SU-DHL-6 (cell line): ENCODE data around the gene ZFAND6.

Experiments used
- H2AFZ ChIP-seq: fragments of 200-600 bp; sonication (generic); 2 replicates; pipeline ENCODE4 v1.6.1; 2014; ENCODE audit warnings: low read depth, mild to moderate bottlenecking, moderate library complexity, mixed read lengths, antibody characterized with exemption, low read length; ENCODE audit not compliant: severe bottlenecking
- H3F3A ChIP-seq: fragments of 200-600 bp; shearing (Covaris generic); 2 replicates; pipeline ENCODE4 v1.6.0; 2016; ENCODE audit warnings: antibody characterized with exemption, mild to moderate bottlenecking; ENCODE audit not compliant: insufficient read depth
- H3K27ac ChIP-seq: fragments of 200-600 bp; sonication (generic); 2 replicates; pipeline ENCODE4 v1.5.1; 2016; ENCODE audit warnings: low read depth, mild to moderate bottlenecking, low read length, moderate library complexity, mixed read lengths
- H3K27me3 ChIP-seq: fragments of 200-600 bp; sonication (generic), shearing (Covaris generic); 2 replicates; pipeline ENCODE4 v1.6.0; 2014; ENCODE audit warnings: mild to moderate bottlenecking, low read length
- H3K36me3 ChIP-seq: fragments of 200-600 bp; sonication (generic); 2 replicates; pipeline ENCODE4 v1.6.1; 2014; ENCODE audit warnings: mild to moderate bottlenecking, low read length, mixed read lengths
- H3K4me2 ChIP-seq: fragments of 300-600, 200-600 bp; shearing (Covaris generic), sonication (generic); 2 replicates; pipeline ENCODE4 v1.6.0; 2014; ENCODE audit warnings: low read length, low read depth, mild to moderate bottlenecking; ENCODE audit not compliant: poor library complexity, severe bottlenecking
- H3K4me3 ChIP-seq: fragments of 200-600 bp; sonication (generic); 2 replicates; pipeline ENCODE4 v1.5.1; 2014; ENCODE audit warnings: antibody characterized with exemption, low read length, mild to moderate bottlenecking, mixed read lengths; ENCODE audit not compliant: insufficient read depth, poor library complexity, severe bottlenecking
- H3K79me2 ChIP-seq: fragments of 200-600 bp; sonication (generic); 2 replicates; pipeline ENCODE4 v1.6.1; 2014; ENCODE audit warnings: mild to moderate bottlenecking, low read length, moderate library complexity; ENCODE audit not compliant: insufficient read depth
- H3K9ac ChIP-seq: fragments of 200-600 bp; sonication (generic); 2 replicates; pipeline ENCODE4 v1.7.0; 2014; ENCODE audit warnings: mild to moderate bottlenecking, low read length
- H3K9me2 ChIP-seq: fragments of 200-600 bp; sonication (generic); replicated peaks from 2 replicates; pipeline ENCODE4 v1.6.1; 2014; ENCODE audit warnings: low read length; ENCODE audit not compliant: insufficient read depth
- H3K9me3 ChIP-seq: fragments of 200-600 bp; sonication (generic); 2 replicates; pipeline ENCODE4 v1.6.1; 2014; ENCODE audit warnings: low read length, mixed read lengths; ENCODE audit not compliant: insufficient read depth
- H4K20me1 ChIP-seq: fragments of 200-600 bp; sonication (generic); 2 replicates; pipeline ENCODE4 v1.6.1; 2014; ENCODE audit warnings: low read depth, mild to moderate bottlenecking, antibody characterized with exemption, low read length, moderate library complexity, mixed read lengths
- CTCF ChIP-seq: fragments of 200-600 bp; sonication (generic); IDR thresholded peaks from one replicate; pipeline ENCODE4 v1.5.1; 2017; ENCODE audit warnings: antibody characterized with exemption, mild to moderate bottlenecking, low read length, moderate library complexity; ENCODE audit not compliant: insufficient read depth, poor library complexity, severe bottlenecking
- EZH2phosphoT487 ChIP-seq: fragments of 200-600 bp; sonication (generic), shearing (Covaris generic); conservative IDR thresholded peaks from 2 replicates; pipeline ENCODE4 v1.6.1; 2018; ENCODE audit warnings: mild to moderate bottlenecking, antibody characterized with exemption, low read length, moderate library complexity, mixed read lengths

Gene ZFAND6

GRCh38 chr15:80058044-80058443 is 1.4 kb upstream of the ZFAND6 start:
- TF ChIP-seq CTCF (no peak), EZH2phosphoT487 (no peak)
- H3K4me3 ChIP-seq: no peak overlapping the region
- H3K9ac ChIP-seq: no peak overlapping the region
- no peaks in the 10 kb centered on the region for H3K36me3 ChIP-seq
- no peaks in the 10 kb centered on the region for H3K9me3 ChIP-seq
- H3F3A ChIP-seq: 0 out of 2 replicates have a peak, but pooled peaks cover 5% of the 10 kb centered on the region
- peaks cover 31% of the 10 kb centered on the region for H3K79me2 ChIP-seq
- H4K20me1 ChIP-seq: peaks cover 21% of the 10 kb centered on the region
- no peak overlapping the region for H3K4me2 ChIP-seq
- H2AFZ ChIP-seq: no peak overlapping the region
- H3K27ac ChIP-seq: no peak overlapping the region
- H3K9me2 ChIP-seq: no peaks in the 10 kb centered on the region
- H3K27me3 ChIP-seq: no peaks in the 10 kb centered on the region

GRCh38 chr15:80059786-80060355 is 395 bp downstream of the ZFAND6 start:
- TF ChIP-seq CTCF: no peak
- TF ChIP-seq EZH2phosphoT487: no peak
- Histone ChIP-seq H3K9me2 (no peaks in the 10 kb centered on the region), H4K20me1 (peaks cover 25% of the 10 kb centered on the region), H3K36me3 (no peaks in the 10 kb centered on the region), H3K4me3 (peak overlapping the region; percentile 93), H3K27ac (peak overlapping the region; percentile 78), H3F3A (0 out of 2 replicates have a peak, but pooled peaks cover 5% of the 10 kb centered on the region), H3K79me2 (peaks cover 49% of the 10 kb centered on the region), H3K27me3 (no peaks in the 10 kb centered on the region), H3K4me2 (peak overlapping the region; percentile 93), H3K9ac (peak overlapping the region; percentile 79), H3K9me3 (no peaks in the 10 kb centered on the region), H2AFZ (peak overlapping the region; percentile 21)

GRCh38 chr15:80060356-80061006 is 1.0 kb downstream of the ZFAND6 start:
- Histone ChIP-seq H2AFZ (peak overlapping the region; percentile 21), H3K27me3 (no peaks in the 10 kb centered on the region), H3K79me2 (peaks cover 55% of the 10 kb centered on the region)

More at GRCh38 chr15:80060356-80061006, 1.0 kb downstream of the ZFAND6 start:
- no peaks in the 10 kb centered on the region for H3K36me3 ChIP-seq
- H3F3A ChIP-seq: 0 out of 2 replicates have a peak, but pooled peaks cover 5% of the 10 kb centered on the region
- peak overlapping the region; percentile 93 for H3K4me3 ChIP-seq
- no peaks in the 10 kb centered on the region for H3K9me3 ChIP-seq
- H3K9me2 ChIP-seq: no peaks in the 10 kb centered on the region
- peak overlapping the region; percentile 78 for H3K27ac ChIP-seq
- TF ChIP-seq EZH2phosphoT487: no peak
- no peak for TF ChIP-seq CTCF
- H3K9ac ChIP-seq: peak overlapping the region; percentile 79
- H4K20me1 ChIP-seq: peaks cover 28% of the 10 kb centered on the region
- peak overlapping the region; percentile 93 for H3K4me2 ChIP-seq
